ENCODE data around the gene TENM3.

GRCh38 chr4:182679533-182679932, 436.3 kb downstream of the TENM3 start:
- TF ChIP-seq TSHZ2 (CRISPR knock-in tag; IDR thresholded peaks at IDR 0.05): no peak
- TF ChIP-seq ZC3H10 (CRISPR knock-in tag; IDR thresholded peaks at IDR 0.05): no peak
- TF ChIP-seq ZNF565 (CRISPR knock-in tag; conservative IDR thresholded peaks at IDR 0.05; ENCODE audit: low read depth): no peak
- no peak for TF ChIP-seq PATZ1 (CRISPR knock-in tag; IDR thresholded peaks at IDR 0.05; ENCODE audit: borderline replicate concordance)
- no peak for TF ChIP-seq ISL1 (CRISPR knock-in tag; IDR thresholded peaks at IDR 0.05)
- no peak for TF ChIP-seq CREB5 (CRISPR knock-in tag; IDR thresholded peaks at IDR 0.05; ENCODE audit: low read depth)
- TF ChIP-seq CSRNP3 (CRISPR knock-in tag; IDR thresholded peaks at IDR 0.05): no peak
- no peak for TF ChIP-seq GLIS3 (CRISPR knock-in tag; IDR thresholded peaks at IDR 0.05)
- no peak for TF ChIP-seq ZFP30 (CRISPR knock-in tag; IDR thresholded peaks at IDR 0.05)
- no peak for TF ChIP-seq PPARA (CRISPR knock-in tag; IDR thresholded peaks at IDR 0.05; ENCODE audit: borderline replicate concordance)
- TF ChIP-seq POU6F1 (CRISPR knock-in tag; IDR thresholded peaks at IDR 0.05; ENCODE audit: borderline replicate concordance, low read depth): no peak
- TF ChIP-seq ZNF8 (CRISPR knock-in tag; IDR thresholded peaks at IDR 0.05): no peak
- TF ChIP-seq RARB (CRISPR knock-in tag; IDR thresholded peaks at IDR 0.05): no peak
